ENCODE data around the gene IL20RB.
"Not testable (repeated sequence)": the region's sequence is repeated elsewhere in the genome, so short reads cannot be mapped to it uniquely, and the experiment has no call there.

DNA sequence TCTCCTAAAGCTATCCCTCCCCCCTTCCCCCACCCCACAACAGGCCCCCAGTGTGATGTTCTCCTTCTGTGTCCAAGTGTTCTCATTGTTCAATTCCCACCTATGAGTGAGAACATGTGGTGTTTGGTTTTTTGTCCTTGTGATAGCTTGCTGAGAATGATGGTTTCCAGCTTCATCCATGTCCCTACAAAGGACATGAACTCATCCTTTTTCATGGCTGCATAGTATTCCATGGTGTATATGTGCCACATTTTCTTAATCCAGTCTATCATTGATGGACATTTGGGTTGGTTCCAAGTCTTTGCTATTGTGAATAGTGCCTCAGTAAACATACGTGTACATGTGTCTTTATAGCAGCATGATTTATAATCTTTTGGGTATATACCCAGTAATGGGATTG lies 59.5 kb downstream of the IL20RB start:
- TF ChIP-seq EZH2 (IDR thresholded peaks at IDR 0.05; ENCODE audit: insufficient read depth, poor library complexity, severe bottlenecking); EZH2phosphoT487 (IDR thresholded peaks at IDR 0.05; ENCODE audit: insufficient read depth, low read depth): not testable (repeated sequence)

All from GM23248 (cell line).